GM19240 (cell line): ENCODE data around the gene PFKFB2.

Experiments used
- DNase-seq: peaks from one replicate; pipeline ENCODE4 v3.0.0; 2011; ENCODE audit warnings: low spot score; ENCODE audit not compliant: insufficient read length

Gene PFKFB2

GRCh38 chr1:207021876-207022596 is 31.0 kb upstream of the PFKFB2 start:
- DNase-seq, result no peak

- DNase-seq, result no peak
These were observed 29.9 kb upstream of the PFKFB2 start for GRCh38 chr1:207022996-207023679.

DNA sequence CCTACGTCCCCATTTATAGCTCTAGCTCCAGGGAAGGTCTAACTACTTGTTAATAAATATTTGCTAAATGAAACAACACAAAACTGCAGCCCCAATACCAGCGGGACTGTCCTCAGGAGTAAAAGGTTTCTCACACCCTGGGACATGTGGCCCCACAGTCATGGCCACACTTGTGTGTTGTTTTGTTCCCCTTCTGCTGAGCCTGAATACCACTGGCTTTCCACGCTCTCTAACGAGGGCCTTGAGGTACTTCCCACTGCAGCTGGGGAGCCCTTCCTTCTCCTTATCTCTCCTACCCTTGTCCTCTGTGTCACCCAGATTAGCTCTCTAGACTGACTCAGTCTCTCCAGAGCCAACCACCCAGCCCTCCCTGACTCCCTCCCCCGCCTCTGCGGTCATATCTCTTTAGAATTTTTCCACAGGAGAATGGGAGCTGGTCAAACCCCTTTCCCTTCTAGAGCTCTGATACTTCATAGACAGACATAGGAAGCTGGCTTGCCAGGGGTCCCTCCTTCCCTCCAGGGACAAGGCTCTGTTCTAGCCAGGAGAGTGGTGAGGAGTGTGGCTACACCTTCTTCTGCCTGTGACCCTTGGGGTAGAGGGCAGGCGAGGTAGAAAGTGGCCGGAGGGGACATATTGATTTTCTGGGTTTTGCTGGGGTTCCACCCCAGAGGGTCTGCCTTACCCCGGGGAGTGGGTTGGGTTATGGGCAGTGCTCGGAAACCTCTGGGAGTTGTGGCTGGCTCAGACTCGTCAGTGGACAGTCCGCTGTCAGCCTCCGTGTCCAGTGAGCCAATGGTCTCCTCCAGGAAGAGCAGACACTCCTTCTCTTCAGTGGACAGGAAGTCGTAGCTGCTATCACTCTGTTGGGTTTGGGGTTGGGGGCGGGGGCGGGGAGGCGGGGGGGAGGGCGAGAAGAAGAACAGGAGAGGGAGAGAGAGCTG is 28.6 kb upstream of the PFKFB2 start:
- DNase-seq, result no peak

DNA sequence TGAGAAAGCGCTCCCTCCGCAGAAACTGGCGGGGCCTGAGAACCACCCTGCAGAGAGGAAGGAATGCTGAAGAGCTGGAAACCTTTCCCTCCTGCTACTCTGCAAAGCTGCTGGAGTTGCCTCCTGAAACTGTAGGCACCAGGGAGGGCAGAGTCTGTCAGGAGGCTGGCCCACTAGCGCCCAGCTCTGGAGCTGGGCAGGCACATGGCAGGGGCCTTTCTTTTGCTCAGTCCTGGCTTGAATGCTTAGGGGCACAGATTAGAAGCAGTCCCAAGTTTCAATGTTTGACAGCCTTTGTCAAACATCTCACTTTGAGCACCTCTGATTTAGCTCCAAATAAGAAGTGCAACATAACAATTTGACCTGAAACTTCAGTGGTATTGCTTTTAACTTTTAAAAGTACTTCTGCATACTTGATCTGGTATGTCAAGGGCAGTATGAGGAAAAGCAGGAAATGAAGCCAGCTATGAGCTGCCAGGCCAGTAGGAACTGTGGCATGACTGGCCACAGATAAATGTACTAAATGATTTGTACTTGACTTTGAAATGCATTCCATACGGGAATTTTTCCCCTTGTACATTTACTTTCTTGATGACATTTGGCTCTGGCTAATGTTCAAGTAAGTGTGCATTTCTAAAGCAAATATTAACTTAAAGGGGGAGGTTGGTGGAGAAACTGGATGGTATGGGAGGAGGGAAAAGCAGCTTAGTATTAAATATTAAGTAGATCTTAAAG is 27.8 kb upstream of the PFKFB2 start:
- DNase-seq, result no peak

DNA sequence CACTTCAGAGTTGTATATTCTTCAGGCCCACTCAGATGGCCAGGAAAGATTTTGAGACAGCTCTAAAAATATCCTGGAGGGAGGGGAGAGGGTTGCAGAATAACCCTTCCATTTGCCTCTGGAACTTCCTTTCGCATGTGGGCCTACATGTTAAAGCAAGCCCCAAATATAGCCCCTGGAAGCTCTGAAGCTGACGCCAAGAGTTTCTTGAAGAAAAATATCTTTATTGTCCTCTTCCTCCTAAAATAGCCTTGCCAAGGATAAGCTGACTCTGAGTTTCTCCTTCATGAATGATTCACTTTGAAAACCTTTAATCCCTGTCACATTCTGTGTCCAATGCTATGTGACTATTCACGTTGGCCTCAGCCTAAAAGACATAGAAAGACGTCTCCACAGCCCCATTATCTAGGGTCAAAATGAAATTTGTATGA is 27.0 kb upstream of the PFKFB2 start:
- DNase-seq, result no peak

DNA sequence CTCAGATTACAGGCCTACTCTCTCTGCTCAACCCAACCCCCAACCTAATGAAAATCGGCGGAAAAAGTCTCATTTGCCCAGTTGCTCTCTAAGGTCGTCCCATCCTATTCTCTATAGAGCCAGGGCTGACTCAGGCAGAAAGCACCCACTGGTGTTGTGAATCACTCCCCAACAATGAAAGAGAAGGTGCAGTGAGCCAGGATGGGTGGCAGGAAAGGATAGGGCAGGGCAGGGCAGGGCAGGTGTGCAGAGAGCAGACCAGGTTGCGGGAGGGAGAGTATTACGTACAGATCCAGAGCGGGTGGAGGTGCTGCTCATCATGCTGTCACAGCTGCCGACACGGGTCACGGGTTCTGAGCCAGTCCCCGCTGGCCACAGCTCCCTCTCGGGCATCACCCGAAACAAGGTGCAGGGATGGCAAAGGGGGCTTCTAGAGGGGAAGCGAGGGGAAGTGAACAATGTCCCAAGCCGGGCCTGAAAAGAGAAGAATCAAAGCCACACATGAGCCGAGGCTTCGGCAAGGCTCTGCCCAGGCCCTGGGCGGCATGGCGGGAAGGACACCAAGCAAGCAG is 25.8 kb upstream of the PFKFB2 start:
- no peak for DNase-seq

DNA sequence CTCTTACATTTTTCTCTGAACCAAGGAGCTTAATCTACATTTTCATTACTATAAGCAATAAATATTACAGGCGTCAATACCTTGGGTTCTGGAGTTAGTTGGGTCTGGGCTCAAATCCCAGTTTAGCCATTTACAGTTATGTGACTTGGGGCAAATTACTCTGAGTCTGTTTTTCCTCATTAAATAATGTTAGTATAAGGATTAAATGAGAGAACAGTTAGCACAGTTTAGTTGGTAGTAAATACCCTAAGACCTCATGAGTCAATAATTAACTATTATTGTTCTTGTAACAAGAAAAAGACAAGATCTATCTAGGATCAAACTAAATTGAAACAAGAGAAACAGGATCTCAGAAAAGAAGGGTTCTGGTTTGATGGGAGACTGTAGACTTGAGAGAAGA is 25.2 kb upstream of the PFKFB2 start:
- DNase-seq, result no peak

DNA sequence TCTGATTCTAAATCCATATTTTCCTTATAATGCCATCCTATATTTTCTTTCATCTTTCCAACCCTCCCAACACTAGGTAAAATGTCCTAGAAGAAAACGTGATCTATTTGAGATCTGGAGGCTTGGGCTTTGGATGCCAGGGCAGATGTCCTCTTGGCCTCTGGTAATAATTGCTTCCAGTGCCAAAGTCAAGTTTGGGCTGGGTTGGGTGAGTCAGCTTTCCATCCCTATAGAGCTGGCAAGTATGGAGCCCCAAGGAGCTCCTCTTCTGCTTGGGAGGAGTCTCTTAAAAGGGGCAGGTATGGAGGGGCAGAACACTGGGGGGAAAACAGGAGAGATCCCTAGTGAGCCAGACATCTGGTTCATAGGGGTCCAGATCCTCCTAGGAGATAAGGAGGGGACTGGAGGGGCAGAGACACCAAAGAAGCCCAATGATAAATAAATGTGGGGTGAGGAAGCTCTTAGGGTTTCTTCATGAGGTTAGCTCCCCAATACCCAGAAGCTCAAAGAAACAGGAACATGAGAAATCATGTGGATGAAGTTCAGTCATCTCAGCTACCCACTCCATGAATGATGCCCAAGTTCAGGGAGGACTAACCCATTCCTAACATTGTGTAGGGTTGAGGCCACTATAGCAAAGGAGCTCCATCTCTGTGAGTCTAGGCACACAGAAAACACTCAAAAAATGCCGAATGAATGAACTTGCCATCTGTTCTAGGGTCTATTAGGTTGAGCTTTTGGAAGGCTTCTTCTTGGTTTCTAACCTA is 24.0 kb upstream of the PFKFB2 start:
- no peak for DNase-seq

GRCh38 chr1:207029701-207030521 is 23.2 kb upstream of the PFKFB2 start:
- no peak for DNase-seq

DNA sequence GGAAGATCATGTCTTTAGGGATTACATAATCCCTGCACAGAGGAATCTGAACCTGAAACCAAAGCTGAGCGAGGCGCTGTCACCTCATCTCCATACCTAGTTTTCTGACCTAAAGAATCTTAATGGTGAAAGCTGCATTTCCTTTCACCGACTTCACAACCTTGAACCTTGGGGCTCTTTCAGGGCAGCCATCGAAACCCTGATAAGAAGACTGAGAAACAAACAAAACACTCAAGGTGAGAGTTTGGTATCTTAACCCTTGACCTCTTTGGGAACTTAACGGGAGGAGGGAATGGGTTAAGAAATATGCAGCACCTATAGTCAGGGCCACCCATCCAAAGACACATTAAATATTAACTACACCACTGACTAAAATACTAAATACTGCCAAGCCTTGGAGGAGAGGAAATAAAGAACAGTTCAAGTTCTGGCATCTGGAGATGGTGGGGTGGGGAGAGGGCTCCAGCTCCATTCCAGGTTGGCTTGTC is 22.5 kb upstream of the PFKFB2 start:
- no peak for DNase-seq

DNA sequence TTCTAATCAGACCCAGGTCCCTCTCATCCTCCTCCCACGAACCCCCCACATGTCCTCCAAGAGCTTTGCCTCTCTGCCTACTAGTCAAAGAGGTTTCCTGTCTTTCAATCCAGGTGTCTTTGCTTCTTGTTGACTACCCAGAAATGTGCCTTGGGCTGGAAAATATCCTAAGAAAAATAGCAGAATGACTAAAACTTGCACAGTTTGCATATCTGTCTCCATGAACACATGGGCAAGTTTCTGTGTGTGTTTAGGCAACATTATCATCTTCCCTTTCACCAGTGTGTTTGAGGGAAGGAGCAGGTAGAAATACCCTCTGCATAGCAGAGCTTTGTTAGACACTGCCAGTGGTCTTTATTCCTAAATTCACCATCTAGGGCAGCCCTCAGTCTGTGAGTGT is 22.1 kb upstream of the PFKFB2 start:
- DNase-seq, result no peak

DNA sequence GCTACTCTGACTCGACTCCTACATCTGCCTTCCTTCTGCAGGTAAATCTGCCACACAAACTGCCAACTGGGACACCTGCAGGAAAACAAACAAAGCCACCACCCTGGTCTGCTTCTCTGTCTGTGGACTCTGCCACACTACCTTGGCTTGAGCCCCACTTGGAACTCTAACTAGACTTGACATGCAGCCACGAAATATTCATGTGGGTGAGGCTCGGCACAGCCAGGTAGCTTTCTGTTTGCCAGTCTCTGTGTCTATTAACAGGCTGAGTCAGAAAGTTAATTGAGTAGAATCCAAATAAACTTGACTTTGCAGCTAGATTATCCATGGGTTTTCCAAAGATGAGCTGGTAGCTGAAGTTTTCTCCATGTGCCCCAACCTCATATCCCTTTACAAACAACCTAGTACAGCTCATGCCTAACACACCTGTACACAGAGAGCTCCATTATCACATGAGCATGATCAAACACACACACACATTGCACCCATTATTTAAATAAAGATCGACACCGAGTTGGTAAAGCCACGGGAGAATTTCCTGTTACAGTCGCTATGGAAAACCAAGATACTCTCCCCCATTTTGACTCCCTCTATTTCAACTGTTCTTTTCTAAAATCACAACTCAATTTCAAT is 21.3 kb upstream of the PFKFB2 start:
- no peak for DNase-seq

DNA sequence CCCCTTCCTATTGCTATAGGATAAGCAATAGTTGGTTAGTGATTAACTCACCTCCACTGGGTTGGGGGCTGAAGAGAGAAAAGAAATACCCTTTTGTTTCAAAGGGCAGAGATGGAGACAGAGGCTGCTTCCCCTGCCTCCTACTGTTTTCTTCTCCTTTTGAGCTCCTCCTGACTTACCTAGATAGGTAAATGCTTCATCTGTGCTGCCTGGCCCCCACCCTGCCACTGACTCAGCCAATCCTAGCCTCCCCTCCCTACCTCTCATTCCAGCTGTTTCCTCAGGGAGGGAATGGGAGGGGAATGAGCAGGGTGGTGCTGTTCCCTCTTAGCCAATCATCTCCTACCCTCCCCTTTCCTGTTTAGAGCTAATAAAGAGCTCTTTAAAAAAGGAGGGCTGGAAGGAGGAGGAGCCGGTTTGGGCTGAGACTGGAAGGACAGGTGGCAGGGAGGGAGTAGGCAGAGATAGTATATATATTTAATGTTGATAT is 20.5 kb upstream of the PFKFB2 start, which contains the start of gene C1orf116:
TSS of gene C1orf116 (minus strand) at position 229 of the 490 bp plus-strand sequence. CDS start 5,158 bp downstream, outside the sequence.
- DNase-seq, result no peak

GRCh38 chr1:207033302-207033701 is 19.8 kb upstream of the PFKFB2 start:
- DNase-seq, result no peak

DNA sequence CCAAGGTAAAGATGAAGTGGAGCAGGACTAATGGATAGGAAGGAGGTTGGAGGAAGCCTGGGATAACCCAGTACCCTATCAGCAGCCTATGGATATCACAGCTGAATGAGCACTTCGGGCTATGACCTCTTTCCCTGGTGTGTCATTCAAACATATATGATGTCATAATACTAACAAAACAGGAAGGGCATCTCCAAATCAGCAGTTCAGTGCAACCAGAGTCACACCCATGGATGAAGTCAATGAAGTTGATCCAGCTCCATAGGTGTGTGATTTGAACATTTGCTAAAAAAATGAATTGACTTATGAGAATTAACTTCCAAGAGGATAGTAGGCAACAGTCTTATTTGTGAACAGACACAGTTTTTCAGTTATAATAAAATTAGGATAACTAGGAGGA is 18.9 kb upstream of the PFKFB2 start:
- DNase-seq, result no peak

DNA sequence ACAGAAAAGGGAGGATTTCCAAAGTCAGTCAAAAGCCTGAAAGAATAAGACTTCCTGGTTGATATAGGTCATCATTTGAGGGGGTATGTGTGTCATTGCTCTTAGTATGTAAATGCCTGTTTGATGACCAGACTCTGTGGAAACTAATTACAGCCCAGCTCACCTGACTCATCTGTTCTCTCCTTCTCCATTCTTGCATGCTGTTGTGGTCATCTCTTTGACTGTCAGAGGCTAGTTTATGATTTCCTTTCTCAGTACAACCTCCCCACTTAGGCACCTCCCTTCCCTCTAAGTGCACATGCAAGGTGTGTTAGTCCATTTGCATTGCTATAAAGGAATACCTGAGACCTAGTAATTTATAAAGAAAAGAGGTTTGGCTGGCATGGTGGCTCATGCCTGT is 18.1 kb upstream of the PFKFB2 start:
- DNase-seq, result no peak

GRCh38 chr1:207035877-207036551 is 17.1 kb upstream of the PFKFB2 start:
- no peak for DNase-seq

DNA sequence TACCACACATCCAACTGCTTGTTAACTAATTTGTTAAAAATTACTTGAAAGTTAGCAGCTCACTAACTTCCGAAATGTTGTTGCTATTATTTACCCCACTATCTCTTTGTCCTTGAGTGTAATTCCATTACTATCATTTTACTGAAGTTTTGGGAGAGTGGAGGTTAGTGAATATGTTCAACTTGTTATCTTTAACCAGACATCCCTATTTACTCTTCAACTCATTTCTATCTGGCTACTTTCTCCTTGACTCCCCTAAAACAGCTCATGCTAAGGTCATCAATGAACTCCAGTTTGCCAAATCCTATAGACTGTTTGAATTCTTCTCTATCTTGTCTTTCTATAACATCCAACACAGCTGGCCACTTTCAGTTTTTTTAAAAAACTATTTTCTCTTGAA is 16.2 kb upstream of the PFKFB2 start:
- DNase-seq, result no peak
